Choroid plexus epithelial cell (primary cell): ENCODE results near the gene TVP23A.

ENCODE experiments used
- DNase-seq: peaks from one replicate; pipeline ENCODE4 v3.0.0-alpha.2; 2010; ENCODE audit warnings: low read depth
- H3K4me3 ChIP-seq: 2 replicates; pipeline ENCODE4 v1.5.1; 2011; ENCODE audit warnings: low read depth, mild to moderate bottlenecking, control low read depth, low read length, moderate library complexity
- CTCF ChIP-seq: conservative IDR thresholded peaks from 2 replicates; pipeline ENCODE4 v1.5.1; 2011; ENCODE audit warnings: low read depth, mild to moderate bottlenecking, control low read depth, inconsistent platforms, low read length, moderate library complexity

Gene TVP23A

GRCh38 chr16:10770907-10771306 lies 47.7 kb downstream of the TVP23A start:
- H3K4me3 ChIP-seq = no peak overlapping the region
- DNase-seq = peak; percentile 20
- no peak for TF ChIP-seq CTCF

- no peak overlapping the region for H3K4me3 ChIP-seq
- no peak for TF ChIP-seq CTCF
- no peak for DNase-seq
Observed at GRCh38 chr16:10769381-10769780, 49.2 kb downstream of the TVP23A start.

- DNase-seq = no peak
- H3K4me3 ChIP-seq = no peak overlapping the region
- TF ChIP-seq CTCF = no peak
Observed at GRCh38 chr16:10767127-10767526, 51.5 kb downstream of the TVP23A start.

GRCh38 chr16:10765772-10766171 lies 52.8 kb downstream of the TVP23A start:
- H3K4me3 ChIP-seq = no peak overlapping the region
- DNase-seq = no peak
- no peak for TF ChIP-seq CTCF

GRCh38 chr16:10763456-10763855 lies 55.1 kb downstream of the TVP23A start:
- H3K4me3 ChIP-seq = no peak overlapping the region
- no peak for TF ChIP-seq CTCF
- no peak for DNase-seq

- no peak for TF ChIP-seq CTCF
- no peak overlapping the region for H3K4me3 ChIP-seq
- DNase-seq = no peak
Observed at GRCh38 chr16:10762336-10763016, 56.1 kb downstream of the TVP23A start.

- H3K4me3 ChIP-seq = no peak overlapping the region
- no peak for TF ChIP-seq CTCF
- DNase-seq = no peak
Observed at GRCh38 chr16:10761373-10761772, 57.2 kb downstream of the TVP23A start.
